ENCODE data around the gene CRADD.

- TF ChIP-seq CTCF (IDR thresholded peaks at IDR 0.05) (no peak), POLR2A (IDR thresholded peaks at IDR 0.05) (no peak)
These were observed 80.9 kb downstream of the CRADD start for GRCh38 chr12:93757792-93758694.
